ENCODE data around the gene ZCCHC8.
"Not testable (repeated sequence)": the region's sequence is repeated elsewhere in the genome, so short reads cannot be mapped to it uniquely, and the experiment has no call there.

Gene ZCCHC8

GRCh38 chr12:122513028-122513427 lies 12.3 kb upstream of the ZCCHC8 start:
- DNase-seq (ENCODE audit: low read depth in 1 of 2, low spot score in 1 of 2) = not testable (repeated sequence)

GRCh38 chr12:122508163-122508562 lies 7.4 kb upstream of the ZCCHC8 start:
- no peak for DNase-seq (ENCODE audit: low read depth in 1 of 2, low spot score in 1 of 2)

GRCh38 chr12:122506393-122506938 lies 5.7 kb upstream of the ZCCHC8 start:
- DNase-seq (ENCODE audit: low read depth in 1 of 2, low spot score in 1 of 2) = no peak

- no peak for DNase-seq (ENCODE audit: low read depth in 1 of 2, low spot score in 1 of 2)
Observed at GRCh38 chr12:122505419-122506051, 4.8 kb upstream of the ZCCHC8 start.

GRCh38 chr12:122503783-122504590 lies 3.3 kb upstream of the ZCCHC8 start:
- no peak for DNase-seq (ENCODE audit: low read depth in 1 of 2, low spot score in 1 of 2)

GRCh38 chr12:122503147-122503751 lies 2.5 kb upstream of the ZCCHC8 start:
- no peak for DNase-seq (ENCODE audit: low read depth in 1 of 2, low spot score in 1 of 2)

- DNase-seq (ENCODE audit: low read depth in 1 of 2, low spot score in 1 of 2) = no peak
Observed at GRCh38 chr12:122501489-122501989, 807 bp upstream of the ZCCHC8 start.

GRCh38 chr12:122499991-122500684 lies 594 bp downstream of the ZCCHC8 start:
- peak; percentile 26 to 32 for DNase-seq (ENCODE audit: low read depth in 1 of 2, low spot score in 1 of 2)

GRCh38 chr12:122495258-122495657 lies 5.5 kb downstream of the ZCCHC8 start:
- DNase-seq (ENCODE audit: low read depth in 1 of 2, low spot score in 1 of 2) = no peak

- not testable (repeated sequence) for DNase-seq (ENCODE audit: low read depth in 1 of 2, low spot score in 1 of 2)
Observed at GRCh38 chr12:122493222-122493621, 7.5 kb downstream of the ZCCHC8 start.

GRCh38 chr12:122491991-122492390 lies 8.7 kb downstream of the ZCCHC8 start:
- no peak for DNase-seq (ENCODE audit: low read depth in 1 of 2, low spot score in 1 of 2)

GRCh38 chr12:122489038-122489437 lies 11.7 kb downstream of the ZCCHC8 start:
- DNase-seq (ENCODE audit: low read depth in 1 of 2, low spot score in 1 of 2) = no peak

- not testable (repeated sequence) for DNase-seq (ENCODE audit: low read depth in 1 of 2, low spot score in 1 of 2)
Observed at GRCh38 chr12:122487807-122488206, 12.9 kb downstream of the ZCCHC8 start.

- no peak for DNase-seq (ENCODE audit: low read depth in 1 of 2, low spot score in 1 of 2)
Observed at GRCh38 chr12:122486805-122487426, 13.8 kb downstream of the ZCCHC8 start.

- DNase-seq (ENCODE audit: low read depth in 1 of 2, low spot score in 1 of 2) = not testable (repeated sequence)
Observed at GRCh38 chr12:122486360-122486759, 14.4 kb downstream of the ZCCHC8 start.

GRCh38 chr12:122484385-122484784 lies 16.3 kb downstream of the ZCCHC8 start:
- not testable (repeated sequence) for DNase-seq (ENCODE audit: low read depth in 1 of 2, low spot score in 1 of 2)

- no peak for DNase-seq (ENCODE audit: low read depth in 1 of 2, low spot score in 1 of 2)
Observed at GRCh38 chr12:122483969-122484368, 16.8 kb downstream of the ZCCHC8 start.

GRCh38 chr12:122481861-122482260 lies 18.9 kb downstream of the ZCCHC8 start:
- DNase-seq (ENCODE audit: low read depth in 1 of 2, low spot score in 1 of 2) = no peak

- no peak for DNase-seq (ENCODE audit: low read depth in 1 of 2, low spot score in 1 of 2)
Observed at GRCh38 chr12:122480753-122481152, 20.0 kb downstream of the ZCCHC8 start.

GRCh38 chr12:122474324-122474716 lies 26.4 kb downstream of the ZCCHC8 start:
- DNase-seq (ENCODE audit: low read depth in 1 of 2, low spot score in 1 of 2) = no peak

All from activated CD4-positive, alpha-beta T cell treated with anti-CD3 and anti-CD28 coated beads, Interleukin-2, amount 50 U/mL, for 24 hours (primary cell).